ENCODE results near the gene NR2E3.

NR2E3 gene

GRCh38 chr15:71800835-71801745, 9.3 kb upstream of the NR2E3 start:
- Histone ChIP-seq H3K4me2 (ENCODE audit: low read length) (no peak overlapping the region), H3K27ac (ENCODE audit: low read depth, low read length) (no peak overlapping the region), H3K36me3 (ENCODE audit: control insufficient read depth, low read length) (no peaks in the 10 kb centered on the region)

GRCh38 chr15:71801935-71802655, 8.3 kb upstream of the NR2E3 start:
- Histone ChIP-seq H3K27ac (ENCODE audit: low read depth, low read length) (no peak overlapping the region), H3K9me3 (ENCODE audit: control insufficient read depth, insufficient read depth, low read length) (no peaks in the 10 kb centered on the region), H3K4me3 (ENCODE audit: low read length) (no peak overlapping the region), H3K79me2 (ENCODE audit: control insufficient read depth, low read length) (no peaks in the 10 kb centered on the region), H3F3A (ENCODE audit: control insufficient read depth, insufficient read depth) (no peaks in the 10 kb centered on the region), H3K4me2 (ENCODE audit: low read length) (no peak overlapping the region), H3K9me2 (replicated peaks; ENCODE audit: control insufficient read depth, low read length) (no peaks in the 10 kb centered on the region), H3K36me3 (ENCODE audit: control insufficient read depth, low read length) (no peaks in the 10 kb centered on the region), H3K27me3 (ENCODE audit: control insufficient read depth, low read length) (no peaks in the 10 kb centered on the region), H3K4me1 (ENCODE audit: control insufficient read depth, low read length) (0 out of 2 replicates have a peak, but pooled peaks cover 3% of the 10 kb centered on the region), H4K20me1 (ENCODE audit: control insufficient read depth, insufficient read depth, low read depth, low read length) (no peaks in the 10 kb centered on the region)
- TF ChIP-seq EZH2phosphoT487 (IDR thresholded peaks at IDR 0.05; ENCODE audit: borderline replicate concordance, low read length) (no peak), CTCF (IDR thresholded peaks at IDR 0.05; ENCODE audit: low read depth, low read length, poor library complexity, severe bottlenecking) (no peak)

More at GRCh38 chr15:71800835-71801745, 9.3 kb upstream of the NR2E3 start:
- Histone ChIP-seq H3K4me1 (ENCODE audit: control insufficient read depth, low read length) (no peaks in the 10 kb centered on the region), H3K9me2 (replicated peaks; ENCODE audit: control insufficient read depth, low read length) (no peaks in the 10 kb centered on the region), H3K79me2 (ENCODE audit: control insufficient read depth, low read length) (no peaks in the 10 kb centered on the region), H3F3A (ENCODE audit: control insufficient read depth, insufficient read depth) (no peaks in the 10 kb centered on the region), H3K9me3 (ENCODE audit: control insufficient read depth, insufficient read depth, low read length) (no peaks in the 10 kb centered on the region), H4K20me1 (ENCODE audit: control insufficient read depth, insufficient read depth, low read depth, low read length) (no peaks in the 10 kb centered on the region), H3K27me3 (ENCODE audit: control insufficient read depth, low read length) (no peaks in the 10 kb centered on the region), H3K4me3 (ENCODE audit: low read length) (no peak overlapping the region)
- TF ChIP-seq CTCF (IDR thresholded peaks at IDR 0.05; ENCODE audit: low read depth, low read length, poor library complexity, severe bottlenecking) (peak; percentile 70), EZH2phosphoT487 (IDR thresholded peaks at IDR 0.05; ENCODE audit: borderline replicate concordance, low read length) (no peak)

- TF ChIP-seq CTCF (IDR thresholded peaks at IDR 0.05; ENCODE audit: low read depth, low read length, poor library complexity, severe bottlenecking) (peak; percentile 56), EZH2phosphoT487 (IDR thresholded peaks at IDR 0.05; ENCODE audit: borderline replicate concordance, low read length) (no peak)
Measured at GRCh38 chr15:71802770-71803169, 7.6 kb upstream of the NR2E3 start.

More at GRCh38 chr15:71802770-71803169, 7.6 kb upstream of the NR2E3 start:
- Histone ChIP-seq H3K27ac (ENCODE audit: low read depth, low read length) (no peak overlapping the region), H3F3A (ENCODE audit: control insufficient read depth, insufficient read depth) (no peaks in the 10 kb centered on the region), H3K36me3 (ENCODE audit: control insufficient read depth, low read length) (no peaks in the 10 kb centered on the region), H4K20me1 (ENCODE audit: control insufficient read depth, insufficient read depth, low read depth, low read length) (no peaks in the 10 kb centered on the region), H3K4me2 (ENCODE audit: low read length) (no peak overlapping the region), H3K4me3 (ENCODE audit: low read length) (no peak overlapping the region), H3K4me1 (ENCODE audit: control insufficient read depth, low read length) (0 out of 2 replicates have a peak, but pooled peaks cover 6% of the 10 kb centered on the region), H3K27me3 (ENCODE audit: control insufficient read depth, low read length) (no peaks in the 10 kb centered on the region), H3K9me3 (ENCODE audit: control insufficient read depth, insufficient read depth, low read length) (no peaks in the 10 kb centered on the region), H3K9me2 (replicated peaks; ENCODE audit: control insufficient read depth, low read length) (no peaks in the 10 kb centered on the region), H3K79me2 (ENCODE audit: control insufficient read depth, low read length) (no peaks in the 10 kb centered on the region)

Data from DOHH2 (cell line).